HL-60 (cell line): ENCODE measurements around the gene CRYBG3.

Source experiments
- DNase-seq, 2 experiments: peaks; one replicate each; pipeline ENCODE4 v3.0.0-alpha.2; 2010 to 2020; ENCODE audit warnings: low read depth in 1 of 2, low spot score in 1 of 2
- H3K27ac ChIP-seq: fragments of 250-450 bp; sonication (Bioruptor Pico); replicated peaks from 2 replicates; pipeline ENCODE4 v1.5.1; 2020; ENCODE audit warnings: mild to moderate bottlenecking, moderate library complexity
- H3K27me3 ChIP-seq: fragments of 250-450 bp; sonication (Bioruptor Pico); 2 replicates; pipeline ENCODE4 v1.5.1; 2021; ENCODE audit warnings: mild to moderate bottlenecking, moderate library complexity; ENCODE audit not compliant: insufficient read depth, poor library complexity, severe bottlenecking
- H3K4me3 ChIP-seq: replicated peaks from 2 replicates; pipeline ENCODE4 v1.5.1; 2011; ENCODE audit warnings: mild to moderate bottlenecking, control low read depth, low read length; ENCODE audit not compliant: insufficient read depth
- GABPA ChIP-seq: IDR thresholded peaks from 2 replicates; pipeline ENCODE4 v1.6.1; 2012; ENCODE audit warnings: low read depth
- POLR2AphosphoS5 ChIP-seq: IDR thresholded peaks from 2 replicates; pipeline ENCODE4 v1.6.1; 2012; ENCODE audit warnings: low read depth
- SPI1 ChIP-seq: IDR thresholded peaks from 2 replicates; pipeline ENCODE4 v1.6.1; 2012; ENCODE audit warnings: low read depth, mild to moderate bottlenecking, borderline replicate concordance
- TF ChIP-seq, protein P1 (sequence below): IDR thresholded peaks from one replicate; pipeline ENCODE4 v1.5.1; 2011; ENCODE audit warnings: low read length, control low read depth, inconsistent platforms; ENCODE audit not compliant: insufficient read depth
- TF ChIP-seq, protein P2 (sequence below): IDR thresholded peaks from 2 replicates; pipeline ENCODE4 v1.6.1; 2012; ENCODE audit warnings: low read depth; ENCODE audit not compliant: insufficient replicate concordance

Gene CRYBG3

DNA sequence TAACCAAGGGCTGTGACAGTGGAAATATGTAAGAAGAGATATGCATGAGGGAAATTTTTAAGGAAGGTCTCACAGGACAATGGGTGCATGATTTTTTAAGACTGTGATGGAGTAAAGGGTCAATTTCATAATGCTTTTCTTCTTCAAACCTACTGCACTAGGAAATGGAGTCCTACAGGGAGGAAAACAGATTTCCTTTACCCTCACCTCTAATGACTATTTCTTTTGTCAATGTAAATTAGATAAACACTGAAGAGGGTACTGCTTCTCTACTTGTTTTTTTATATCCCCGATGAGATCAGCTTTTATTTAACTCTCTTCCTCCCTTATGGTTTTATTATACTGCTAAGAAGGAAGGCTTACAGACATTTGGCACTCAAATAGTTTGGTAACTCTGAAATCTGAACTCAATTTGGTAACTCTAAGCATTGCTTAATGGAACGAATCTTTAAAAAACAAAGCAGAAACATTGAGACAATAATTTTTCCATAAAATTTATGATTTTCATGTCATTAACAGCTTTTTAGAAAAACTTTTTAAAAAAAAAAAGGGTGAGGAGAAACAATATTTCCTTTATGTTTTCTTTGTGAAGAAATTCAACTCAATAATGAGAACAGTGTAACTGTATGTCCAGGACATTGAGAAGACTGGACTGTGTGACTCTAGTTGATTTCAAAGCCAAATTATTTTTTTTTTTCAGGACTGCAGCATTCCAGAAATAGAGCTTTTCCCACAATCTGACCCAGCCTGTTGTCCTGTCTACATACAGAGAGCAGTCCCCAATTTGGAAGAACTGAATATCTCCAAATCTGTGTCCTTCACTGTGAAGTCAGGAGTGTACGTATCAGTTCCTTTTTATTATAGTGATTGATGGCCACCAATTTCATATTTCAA, 64.4 kb downstream of the CRYBG3 start:
- DNase-seq: no peak

DNA sequence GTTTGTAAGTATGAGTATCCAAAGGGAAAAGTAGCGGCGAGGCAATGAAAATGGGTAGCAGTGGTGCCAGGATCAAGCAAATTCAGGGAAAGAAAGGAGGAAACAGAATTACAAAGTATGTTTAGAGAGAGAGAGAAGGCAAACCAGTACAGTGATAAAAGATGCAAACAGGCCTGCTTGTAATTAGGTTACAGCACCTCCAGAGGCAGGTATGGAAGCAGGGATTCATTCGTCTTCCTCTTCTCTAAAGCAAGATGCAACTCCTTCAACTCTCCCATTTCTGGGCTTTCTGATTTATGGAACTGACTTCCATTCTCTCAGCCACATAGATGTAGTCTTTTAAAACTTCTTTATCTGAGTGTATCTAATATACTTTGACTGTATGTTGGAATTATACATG, 68.0 kb downstream of the CRYBG3 start:
- TF ChIP-seq POLR2AphosphoS5 (no peak), GABPA (no peak), SPI1 (no peak)
- TF ChIP-seq, protein P1, sequence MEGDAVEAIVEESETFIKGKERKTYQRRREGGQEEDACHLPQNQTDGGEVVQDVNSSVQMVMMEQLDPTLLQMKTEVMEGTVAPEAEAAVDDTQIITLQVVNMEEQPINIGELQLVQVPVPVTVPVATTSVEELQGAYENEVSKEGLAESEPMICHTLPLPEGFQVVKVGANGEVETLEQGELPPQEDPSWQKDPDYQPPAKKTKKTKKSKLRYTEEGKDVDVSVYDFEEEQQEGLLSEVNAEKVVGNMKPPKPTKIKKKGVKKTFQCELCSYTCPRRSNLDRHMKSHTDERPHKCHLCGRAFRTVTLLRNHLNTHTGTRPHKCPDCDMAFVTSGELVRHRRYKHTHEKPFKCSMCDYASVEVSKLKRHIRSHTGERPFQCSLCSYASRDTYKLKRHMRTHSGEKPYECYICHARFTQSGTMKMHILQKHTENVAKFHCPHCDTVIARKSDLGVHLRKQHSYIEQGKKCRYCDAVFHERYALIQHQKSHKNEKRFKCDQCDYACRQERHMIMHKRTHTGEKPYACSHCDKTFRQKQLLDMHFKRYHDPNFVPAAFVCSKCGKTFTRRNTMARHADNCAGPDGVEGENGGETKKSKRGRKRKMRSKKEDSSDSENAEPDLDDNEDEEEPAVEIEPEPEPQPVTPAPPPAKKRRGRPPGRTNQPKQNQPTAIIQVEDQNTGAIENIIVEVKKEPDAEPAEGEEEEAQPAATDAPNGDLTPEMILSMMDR: no peak
- TF ChIP-seq, protein P2, sequence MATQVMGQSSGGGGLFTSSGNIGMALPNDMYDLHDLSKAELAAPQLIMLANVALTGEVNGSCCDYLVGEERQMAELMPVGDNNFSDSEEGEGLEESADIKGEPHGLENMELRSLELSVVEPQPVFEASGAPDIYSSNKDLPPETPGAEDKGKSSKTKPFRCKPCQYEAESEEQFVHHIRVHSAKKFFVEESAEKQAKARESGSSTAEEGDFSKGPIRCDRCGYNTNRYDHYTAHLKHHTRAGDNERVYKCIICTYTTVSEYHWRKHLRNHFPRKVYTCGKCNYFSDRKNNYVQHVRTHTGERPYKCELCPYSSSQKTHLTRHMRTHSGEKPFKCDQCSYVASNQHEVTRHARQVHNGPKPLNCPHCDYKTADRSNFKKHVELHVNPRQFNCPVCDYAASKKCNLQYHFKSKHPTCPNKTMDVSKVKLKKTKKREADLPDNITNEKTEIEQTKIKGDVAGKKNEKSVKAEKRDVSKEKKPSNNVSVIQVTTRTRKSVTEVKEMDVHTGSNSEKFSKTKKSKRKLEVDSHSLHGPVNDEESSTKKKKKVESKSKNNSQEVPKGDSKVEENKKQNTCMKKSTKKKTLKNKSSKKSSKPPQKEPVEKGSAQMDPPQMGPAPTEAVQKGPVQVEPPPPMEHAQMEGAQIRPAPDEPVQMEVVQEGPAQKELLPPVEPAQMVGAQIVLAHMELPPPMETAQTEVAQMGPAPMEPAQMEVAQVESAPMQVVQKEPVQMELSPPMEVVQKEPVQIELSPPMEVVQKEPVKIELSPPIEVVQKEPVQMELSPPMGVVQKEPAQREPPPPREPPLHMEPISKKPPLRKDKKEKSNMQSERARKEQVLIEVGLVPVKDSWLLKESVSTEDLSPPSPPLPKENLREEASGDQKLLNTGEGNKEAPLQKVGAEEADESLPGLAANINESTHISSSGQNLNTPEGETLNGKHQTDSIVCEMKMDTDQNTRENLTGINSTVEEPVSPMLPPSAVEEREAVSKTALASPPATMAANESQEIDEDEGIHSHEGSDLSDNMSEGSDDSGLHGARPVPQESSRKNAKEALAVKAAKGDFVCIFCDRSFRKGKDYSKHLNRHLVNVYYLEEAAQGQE: no peak
- H3K27ac ChIP-seq: no peak overlapping the region
- no peak for DNase-seq
- no peak overlapping the region for H3K4me3 ChIP-seq
- no peaks in the 10 kb centered on the region for H3K27me3 ChIP-seq

More for the DNA sequence above, 64.4 kb downstream of the CRYBG3 start:
- TF ChIP-seq, protein P1: no peak
- TF ChIP-seq POLR2AphosphoS5 (no peak), SPI1 (no peak)
- H3K27me3 ChIP-seq: no peaks in the 10 kb centered on the region
- no peak overlapping the region for H3K27ac ChIP-seq
- no peak overlapping the region for H3K4me3 ChIP-seq

DNA sequence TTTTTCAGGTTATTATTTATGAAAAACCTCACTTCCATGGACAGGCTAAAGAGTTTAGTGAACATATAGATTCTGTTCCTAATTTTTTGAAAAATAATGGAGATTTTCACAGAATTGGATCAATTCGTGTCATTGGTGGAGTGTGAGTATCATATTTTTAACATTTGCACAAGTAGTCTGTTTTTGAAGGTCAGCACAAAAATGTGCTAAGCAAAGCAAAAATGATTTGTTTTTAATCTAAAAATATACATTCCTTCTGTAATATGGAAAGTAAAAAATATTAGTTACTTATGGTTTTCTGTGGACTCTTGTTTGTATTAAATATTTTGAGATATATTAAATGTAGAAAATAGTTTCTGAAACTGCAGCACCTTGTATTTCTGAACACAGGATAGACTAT, 71.0 kb downstream of the CRYBG3 start:
- Histone ChIP-seq H3K4me3 (no peak overlapping the region), H3K27ac (no peak overlapping the region), H3K27me3 (no peaks in the 10 kb centered on the region)
- TF ChIP-seq, protein P1: no peak
- TF ChIP-seq SPI1 (no peak), GABPA (no peak), POLR2AphosphoS5 (no peak)
- TF ChIP-seq, protein P2: no peak
- DNase-seq: no peak

DNA sequence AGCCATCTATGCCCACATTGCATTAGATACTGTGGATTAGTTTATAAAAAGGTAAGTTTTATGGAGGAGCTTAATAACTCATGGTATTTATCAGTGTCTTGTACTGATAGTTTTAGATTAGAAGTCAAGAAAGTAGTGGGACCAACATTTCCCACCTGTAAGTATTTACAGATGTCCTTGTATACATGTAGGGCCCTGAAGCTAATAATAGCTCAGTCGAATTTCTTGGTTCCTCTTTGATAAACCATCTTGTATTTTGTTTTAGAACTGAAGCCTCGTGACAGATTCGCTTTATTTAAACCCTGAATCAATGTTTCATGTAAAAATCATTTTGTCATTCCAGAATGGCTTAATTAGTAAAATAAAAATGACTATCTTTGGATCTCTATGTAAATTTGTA, 73.4 kb downstream of the CRYBG3 start:
- Histone ChIP-seq H3K27ac (no peak overlapping the region), H3K27me3 (no peaks in the 10 kb centered on the region), H3K4me3 (no peak overlapping the region)
- no peak for DNase-seq
- no peak for TF ChIP-seq SPI1
- TF ChIP-seq, protein P1: no peak
- no peak for TF ChIP-seq POLR2AphosphoS5
- TF ChIP-seq, protein P2: no peak
- TF ChIP-seq GABPA: no peak
